Testis (tissue), 3 donors: Measurements from ENCODE around the gene BIN2. TPM values are rescaled to one million over a fixed set of nuclear protein-coding genes. Genes with fewer than 3 reads are reported as not detected.
"Not testable (repeated sequence)": the region's sequence is repeated elsewhere in the genome, so short reads cannot be mapped to it uniquely, and the experiment has no call there.

Experiments used
- DNase-seq: peaks from one replicate; pipeline ENCODE4 v3.0.0-alpha.2; 2019
- H3K27ac ChIP-seq, 2 donors: fragments of 200-600 bp; sonication (generic); one replicate each; pipeline ENCODE4 v1.5.1; 2019
- H3K27me3 ChIP-seq: fragments of 200-600 bp; sonication (generic); one replicate; pipeline ENCODE4 v1.5.1; 2019
- H3K36me3 ChIP-seq: fragments of 200-600 bp; sonication (generic); one replicate; pipeline ENCODE4 v1.5.1; 2017; ENCODE audit warnings: low read depth; ENCODE audit errors: missing control alignments
- H3K4me1 ChIP-seq: fragments of 200-600 bp; sonication (generic); one replicate; pipeline ENCODE4 v1.5.1; 2019
- H3K4me3 ChIP-seq, 2 donors: fragments of 200-600 bp; sonication (generic); one replicate each; pipeline ENCODE4 v1.5.1; 2017 to 2019
- H3K9me3 ChIP-seq: fragments of 200-600 bp; sonication (generic); one replicate; pipeline ENCODE4 v1.5.1; 2017
- POLR2A ChIP-seq: fragments of 450-650 bp; IDR thresholded peaks from one replicate; pipeline ENCODE4 v1.6.1; 2017; ENCODE audit warnings: antibody characterized with exemption, mild to moderate bottlenecking, moderate library complexity
- WGBS, 2 donors: methylation state at CpG; one replicate each; pipeline ENCODE4 v1.1.5; 2018; 5-methylcytosine and 5-hydroxymethylcytosine counted together
- intact Hi-C: fragments of 100-400 bp; cut with DNase I; formaldehyde crosslinking; loops from one replicate; pipeline ENCODE4 v1.15.1; 2023; ENCODE audit warnings: low total_unique reads
- polyA plus RNA-seq: library from polyadenylated mRNA; stranded (reverse); fragments of 350-450 nt; fragmentation: Illumina TruSeq; extraction: RNeasy Lipid Tissue Mini Kit (QIAGEN cat#74804); gene quantifications from one replicate; pipeline ENCODE4 v1.2.3, GENCODE V29; 2014; ENCODE audit warnings: low read depth, low replicate concordance; ENCODE audit not compliant: insufficient read depth
- total RNA-seq, 2 donors: library from RNA; depleted of rRNA; stranded (reverse); fragments of >200 nt; gene quantifications; one replicate each; pipeline ENCODE4 v1.2.3, GENCODE V29; 2016
- TF ChIP-seq, protein P1 (sequence below), 3 experiments: fragments of 450-650 bp in 2 of 3; fragments of 200-600 bp in 1 of 3; sonication (generic) in 1 of 3; IDR thresholded peaks; one replicate each; pipeline ENCODE4 v1.5.1; 2016 to 2019; ENCODE audit warnings: antibody characterized with exemption in 3 of 3, mild to moderate bottlenecking in 2 of 3, moderate library complexity in 1 of 3

BIN2 gene
- total and polyA plus RNA-seq, 3 donors from 2014 or later: 10.9 to 29.6 (median 13.4) TPM

DNA sequence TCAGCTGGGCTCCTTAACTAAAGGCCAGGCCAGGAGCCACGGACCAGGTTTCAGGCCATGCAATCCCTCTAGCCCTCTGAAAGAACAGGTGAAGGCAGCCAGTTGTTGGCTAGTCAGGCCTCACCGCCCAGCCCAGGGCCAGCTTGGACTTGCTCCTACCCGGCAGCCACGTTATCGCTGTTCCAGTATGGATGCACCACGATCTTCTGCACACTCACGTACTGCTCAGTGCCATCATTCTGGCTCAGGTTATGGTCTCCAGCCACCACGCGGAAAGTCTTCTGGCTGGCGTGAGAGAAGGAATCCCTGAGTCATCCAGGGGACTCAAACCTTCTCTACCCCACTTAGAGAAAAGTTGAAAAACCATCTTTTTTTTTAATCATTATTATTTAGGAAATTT, 18.4 kb upstream of the BIN2 start:
- intact Hi-C loops: no loop called here
- Histone ChIP-seq H3K9me3 (no peaks in the 10 kb centered on the region), H3K27me3 (no peaks in the 10 kb centered on the region), H3K27ac (no peak overlapping the region), H3K4me1 (peaks cover 5% of the 10 kb centered on the region), H3K36me3 (no peaks in the 10 kb centered on the region), H3K4me3 (no peak overlapping the region)
- no peak for DNase-seq
- 92 to 95% methylated on average over 8 to 10 of the region's 10 CpGs for WGBS, 2 donors
- no peak for TF ChIP-seq POLR2A
- TF ChIP-seq, protein P1, sequence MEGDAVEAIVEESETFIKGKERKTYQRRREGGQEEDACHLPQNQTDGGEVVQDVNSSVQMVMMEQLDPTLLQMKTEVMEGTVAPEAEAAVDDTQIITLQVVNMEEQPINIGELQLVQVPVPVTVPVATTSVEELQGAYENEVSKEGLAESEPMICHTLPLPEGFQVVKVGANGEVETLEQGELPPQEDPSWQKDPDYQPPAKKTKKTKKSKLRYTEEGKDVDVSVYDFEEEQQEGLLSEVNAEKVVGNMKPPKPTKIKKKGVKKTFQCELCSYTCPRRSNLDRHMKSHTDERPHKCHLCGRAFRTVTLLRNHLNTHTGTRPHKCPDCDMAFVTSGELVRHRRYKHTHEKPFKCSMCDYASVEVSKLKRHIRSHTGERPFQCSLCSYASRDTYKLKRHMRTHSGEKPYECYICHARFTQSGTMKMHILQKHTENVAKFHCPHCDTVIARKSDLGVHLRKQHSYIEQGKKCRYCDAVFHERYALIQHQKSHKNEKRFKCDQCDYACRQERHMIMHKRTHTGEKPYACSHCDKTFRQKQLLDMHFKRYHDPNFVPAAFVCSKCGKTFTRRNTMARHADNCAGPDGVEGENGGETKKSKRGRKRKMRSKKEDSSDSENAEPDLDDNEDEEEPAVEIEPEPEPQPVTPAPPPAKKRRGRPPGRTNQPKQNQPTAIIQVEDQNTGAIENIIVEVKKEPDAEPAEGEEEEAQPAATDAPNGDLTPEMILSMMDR (IDR thresholded peaks at IDR 0.05): no peak

DNA sequence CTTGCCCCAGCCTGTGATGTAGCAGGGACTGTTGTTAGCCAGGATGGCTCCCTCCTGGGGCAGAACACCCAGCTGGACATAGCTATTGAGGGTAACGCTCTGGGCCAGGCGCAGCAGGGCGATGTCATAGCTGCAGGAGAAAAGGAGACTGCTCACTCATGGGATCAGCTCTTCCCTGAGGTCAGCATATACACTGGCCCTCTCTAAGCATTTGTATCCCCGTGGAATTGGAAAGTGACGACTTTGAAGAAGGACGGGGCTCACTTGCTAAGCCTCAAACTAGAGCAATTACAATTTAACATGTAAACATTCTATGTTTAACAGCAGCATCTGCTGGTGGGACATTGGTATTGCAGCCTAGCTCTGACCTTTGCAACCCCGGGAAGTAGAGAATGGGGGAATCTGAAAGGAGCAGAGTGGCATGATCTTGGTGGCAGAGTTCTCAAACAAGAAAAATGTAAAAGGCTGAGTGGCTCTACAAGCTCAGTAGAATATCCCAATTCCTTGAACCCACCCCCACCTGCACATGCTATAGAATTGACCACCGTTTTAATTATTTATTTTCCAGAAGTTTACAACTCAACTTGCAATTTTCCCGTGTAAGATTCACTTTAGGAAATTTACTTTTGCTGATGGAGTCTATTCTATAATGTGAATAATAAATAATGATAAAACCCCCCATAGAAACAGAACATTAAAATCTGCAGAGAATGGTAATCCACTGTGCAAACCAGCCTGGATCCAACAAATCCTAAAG, 17.5 kb upstream of the BIN2 start:
- peak; percentile 84 for DNase-seq
- H3K27me3 ChIP-seq: no peaks in the 10 kb centered on the region
- H3K36me3 ChIP-seq: no peaks in the 10 kb centered on the region
- intact Hi-C loops: no loop called here
- H3K9me3 ChIP-seq: no peaks in the 10 kb centered on the region
- H3K4me1 ChIP-seq: peaks cover 5% of the 10 kb centered on the region
- H3K4me3 ChIP-seq: no peak overlapping the region
- TF ChIP-seq, protein P1 (IDR thresholded peaks at IDR 0.05): peak; percentile 93 to 98 (median 96)
- TF ChIP-seq POLR2A: no peak
- no peak overlapping the region for H3K27ac ChIP-seq
- WGBS, 2 donors: 36 to 43% methylated on average over 4 to 9 of the region's 9 CpGs

DNA sequence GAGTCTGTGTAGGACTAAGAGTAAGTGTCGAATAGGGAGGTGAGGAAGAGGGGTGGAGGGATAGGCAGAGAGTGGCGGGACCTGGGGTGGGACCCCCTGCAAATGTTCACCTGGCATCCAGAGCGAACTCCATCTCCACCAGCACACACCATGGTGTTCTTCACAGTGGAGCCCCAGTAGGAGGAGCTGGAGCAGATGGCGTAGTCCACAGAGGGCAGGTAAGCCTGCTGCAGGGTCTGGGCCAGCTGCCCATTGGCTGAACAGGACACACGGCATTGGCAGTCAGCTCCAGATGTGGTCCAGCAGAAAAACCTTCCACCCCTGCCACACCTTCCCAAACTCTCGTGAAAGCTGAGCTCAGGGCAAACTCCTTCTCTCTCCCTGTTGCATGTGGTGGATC, 15.8 kb upstream of the BIN2 start:
- Histone ChIP-seq H3K27me3 (no peaks in the 10 kb centered on the region), H3K36me3 (no peaks in the 10 kb centered on the region), H3K4me3 (no peak overlapping the region), H3K9me3 (no peaks in the 10 kb centered on the region), H3K27ac (no peak overlapping the region), H3K4me1 (peaks cover 5% of the 10 kb centered on the region)
- intact Hi-C loops: no loop called here
- TF ChIP-seq, protein P1 (IDR thresholded peaks at IDR 0.05): no peak
- TF ChIP-seq POLR2A: no peak
- 82 to 87% methylated on average over 6 of the region's 6 CpGs for WGBS, 2 donors
- no peak for DNase-seq

DNA sequence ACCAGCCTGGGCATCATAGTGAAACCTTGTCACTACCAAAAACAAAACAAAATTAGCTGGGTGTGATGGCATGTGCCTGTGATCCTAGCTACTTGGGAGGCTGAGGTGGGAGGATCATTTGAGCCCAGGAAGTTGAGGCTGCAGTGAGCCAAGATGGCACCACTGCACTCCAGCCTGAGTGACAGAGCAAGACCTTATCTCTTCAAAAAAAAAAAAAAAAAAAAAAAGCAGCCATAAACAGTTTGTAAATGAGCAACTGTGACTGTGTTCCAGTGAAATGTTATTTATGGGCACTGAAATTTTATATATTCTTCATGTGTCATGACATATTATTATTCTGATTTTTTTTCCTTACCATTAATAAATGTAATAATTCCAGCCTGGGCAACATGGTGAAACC, 13.4 kb upstream of the BIN2 start:
- H3K27ac ChIP-seq, H3K4me3 ChIP-seq, DNase-seq, H3K36me3 ChIP-seq, H3K27me3 ChIP-seq, intact Hi-C loops, H3K4me1 ChIP-seq, H3K9me3 ChIP-seq: not testable (repeated sequence)

DNA sequence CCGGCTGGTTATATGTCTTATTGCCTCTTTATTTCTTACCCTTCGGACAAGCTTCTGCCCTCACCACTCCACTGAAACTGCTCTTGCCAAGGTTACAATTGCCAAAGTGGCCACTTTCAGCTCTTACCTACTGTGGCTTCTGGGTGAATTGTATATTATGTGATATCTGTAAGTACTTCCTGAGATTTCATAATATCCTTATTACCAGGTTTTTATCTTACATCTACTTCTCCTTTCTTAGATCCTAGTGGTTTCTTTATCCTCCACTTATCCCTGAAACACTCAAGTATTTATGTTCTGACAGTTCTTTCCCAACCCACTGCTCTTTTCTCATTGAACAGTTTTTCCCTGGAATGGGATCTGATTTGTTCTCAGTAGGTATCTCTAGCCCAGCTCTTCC, 12.0 kb upstream of the BIN2 start:
- no peaks in the 10 kb centered on the region for H3K9me3 ChIP-seq
- 76 to 87% methylated on average over 2 of the region's 2 CpGs for WGBS, 2 donors
- intact Hi-C loops: no loop called here

More for the DNA sequence above, 12.0 kb upstream of the BIN2 start:
- no peak overlapping the region for H3K4me3 ChIP-seq
- H3K36me3 ChIP-seq: no peaks in the 10 kb centered on the region
- TF ChIP-seq, protein P1 (IDR thresholded peaks at IDR 0.05): no peak
- TF ChIP-seq POLR2A: no peak
- no peak overlapping the region for H3K27ac ChIP-seq
- no peaks in the 10 kb centered on the region for H3K27me3 ChIP-seq
- H3K4me1 ChIP-seq: peaks cover under 1% of the 10 kb centered on the region
- DNase-seq: no peak
